ENCODE results near the gene PHF20.
"Not testable (repeated sequence)": the region's sequence is repeated elsewhere in the genome, so short reads cannot be mapped to it uniquely, and the experiment has no call there.

Gene PHF20

DNA sequence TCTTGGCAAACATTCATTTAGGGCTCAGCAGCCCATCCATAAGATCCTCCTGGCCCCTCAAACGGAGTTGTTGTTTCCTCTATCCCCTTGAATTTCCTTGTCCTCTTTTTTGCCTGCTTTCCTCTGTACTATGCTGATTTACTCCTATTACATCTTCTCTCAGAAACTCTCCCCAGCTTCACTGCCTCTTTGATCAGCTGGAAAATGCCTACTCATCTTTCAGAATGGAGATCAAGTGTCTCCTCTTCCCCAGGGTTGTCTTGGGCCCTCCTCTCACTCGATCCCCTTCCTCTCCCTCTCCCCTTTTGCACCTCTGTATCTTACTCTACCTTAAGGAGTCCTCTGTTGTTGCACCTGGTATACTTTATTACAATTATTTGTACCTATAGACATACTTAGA is 60.2 kb downstream of the PHF20 start:
- Histone ChIP-seq H3K36me3 (ENCODE audit: insufficient read depth, insufficient read length, low read length) (peaks cover 13% of the 10 kb centered on the region), H3K27me3 (ENCODE audit: insufficient read depth, insufficient read length) (no peaks in the 10 kb centered on the region), H3K9ac (ENCODE audit: insufficient read length, low read depth) (no peak overlapping the region), H3K4me3 (ENCODE audit: insufficient read length, low read depth) (no peak overlapping the region), H3K4me1 (ENCODE audit: insufficient read depth, insufficient read length) (no peaks in the 10 kb centered on the region), H3K9me3 (ENCODE audit: insufficient read depth, low read length) (no peaks in the 10 kb centered on the region)
- no peak for DNase-seq (ENCODE audit: low read depth, low spot score)
- TF ChIP-seq ZNF274 (IDR thresholded peaks at IDR 0.05; ENCODE audit: low read depth, low read length): no peak

DNA sequence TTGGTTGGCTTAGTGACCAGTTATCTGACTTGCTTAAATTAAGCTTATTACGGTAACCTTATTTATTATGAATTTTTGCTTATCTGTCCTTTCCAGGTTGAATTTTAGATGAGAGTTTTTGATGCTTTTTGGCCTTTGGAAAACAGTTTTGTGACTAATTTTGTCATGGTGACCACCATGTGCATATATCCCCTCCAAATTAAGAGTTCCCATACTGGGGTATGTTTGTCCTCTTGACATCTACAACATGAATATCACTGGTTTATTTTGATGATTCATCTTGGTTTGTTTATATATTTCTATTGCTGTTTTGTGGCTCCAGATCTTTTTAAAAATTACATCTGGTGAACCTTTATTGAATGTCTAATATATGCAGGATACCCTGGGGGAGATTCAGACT is 61.4 kb downstream of the PHF20 start:
- H3K9me3 ChIP-seq (ENCODE audit: insufficient read depth, low read length): no peaks in the 10 kb centered on the region
- H3K4me3 ChIP-seq (ENCODE audit: insufficient read length, low read depth): no peak overlapping the region
- H3K36me3 ChIP-seq (ENCODE audit: insufficient read depth, insufficient read length, low read length): peaks cover 13% of the 10 kb centered on the region
- TF ChIP-seq ZNF274 (IDR thresholded peaks at IDR 0.05; ENCODE audit: low read depth, low read length) (no peak), YY1 (IDR thresholded peaks at IDR 0.05; ENCODE audit: insufficient read depth, insufficient read length) (no peak), SUZ12 (IDR thresholded peaks at IDR 0.05; ENCODE audit: extremely low read depth, insufficient read depth, insufficient read length) (no peak)
- no peak overlapping the region for H3K9ac ChIP-seq (ENCODE audit: insufficient read length, low read depth)
- DNase-seq (ENCODE audit: low read depth, low spot score): no peak
- H3K4me1 ChIP-seq (ENCODE audit: insufficient read depth, insufficient read length): no peaks in the 10 kb centered on the region
- H3K27me3 ChIP-seq (ENCODE audit: insufficient read depth, insufficient read length): no peaks in the 10 kb centered on the region

DNA sequence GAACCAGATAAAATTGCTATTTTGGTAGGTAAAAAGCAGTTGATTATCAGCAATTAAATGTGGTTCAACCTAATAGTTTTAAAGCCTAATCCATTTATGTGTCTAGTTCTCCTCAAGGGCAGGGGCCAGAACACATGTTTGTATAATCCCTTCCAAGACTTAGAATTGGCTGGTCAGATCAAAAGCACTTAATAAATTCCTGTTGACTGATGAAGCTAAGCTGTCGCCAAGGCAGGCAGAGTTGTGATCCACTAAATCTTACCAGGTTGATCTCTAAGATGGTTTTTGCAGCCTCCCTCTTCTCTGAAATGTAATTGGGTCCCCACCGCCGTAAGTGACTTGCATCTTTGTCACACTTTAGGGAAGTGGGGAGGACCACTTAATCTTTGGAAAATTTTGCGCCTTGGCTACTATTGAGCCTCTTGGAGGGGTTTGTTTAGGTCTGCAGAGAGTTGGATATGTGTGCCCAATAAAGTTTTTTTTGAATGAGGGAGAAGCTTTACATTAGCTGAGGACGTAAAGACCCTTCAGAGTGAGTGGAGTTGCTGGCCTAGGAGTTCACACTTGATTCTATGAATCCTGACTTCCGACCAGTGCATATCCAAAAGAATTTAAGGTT is 65.9 kb downstream of the PHF20 start:
- peaks cover 11% of the 10 kb centered on the region for H3K36me3 ChIP-seq (ENCODE audit: insufficient read depth, insufficient read length, low read length)
- DNase-seq (ENCODE audit: low read depth, low spot score): no peak
- no peak overlapping the region for H3K9ac ChIP-seq (ENCODE audit: insufficient read length, low read depth)
- peaks cover 13% of the 10 kb centered on the region; the same call in 1 of the 2 replicates for H3K9me3 ChIP-seq (ENCODE audit: insufficient read depth, low read length)
- H3K4me3 ChIP-seq (ENCODE audit: insufficient read length, low read depth): no peak overlapping the region
- no peak for TF ChIP-seq SUZ12 (IDR thresholded peaks at IDR 0.05; ENCODE audit: extremely low read depth, insufficient read depth, insufficient read length)
- no peak for TF ChIP-seq ZNF274 (IDR thresholded peaks at IDR 0.05; ENCODE audit: low read depth, low read length)
- no peaks in the 10 kb centered on the region for H3K4me1 ChIP-seq (ENCODE audit: insufficient read depth, insufficient read length)
- H3K27me3 ChIP-seq (ENCODE audit: insufficient read depth, insufficient read length): no peaks in the 10 kb centered on the region

DNA sequence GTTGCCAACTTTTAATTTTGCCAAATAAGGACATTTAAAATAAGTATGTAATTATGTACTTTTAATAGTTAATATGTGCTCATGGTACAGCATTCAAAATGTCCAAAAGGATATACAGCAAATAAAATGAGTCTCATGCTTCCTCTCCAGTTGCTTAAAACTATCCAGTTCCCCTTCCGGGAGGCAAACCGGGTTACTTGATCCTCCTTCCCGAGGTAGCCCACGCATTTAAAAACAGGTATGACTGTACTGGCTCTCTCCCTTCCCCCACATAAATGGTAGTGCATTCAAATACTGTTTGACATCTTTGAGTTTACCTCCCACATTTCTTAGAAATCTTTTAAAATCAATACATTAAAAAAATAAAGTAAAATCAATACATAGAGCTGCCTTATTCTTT is 66.4 kb downstream of the PHF20 start:
- DNase-seq (ENCODE audit: low read depth, low spot score): no peak
- Histone ChIP-seq H3K4me3 (ENCODE audit: insufficient read length, low read depth) (no peak overlapping the region), H3K36me3 (ENCODE audit: insufficient read depth, insufficient read length, low read length) (peaks cover 16% of the 10 kb centered on the region), H3K4me1 (ENCODE audit: insufficient read depth, insufficient read length) (no peaks in the 10 kb centered on the region), H3K27me3 (ENCODE audit: insufficient read depth, insufficient read length) (no peaks in the 10 kb centered on the region), H3K9me3 (ENCODE audit: insufficient read depth, low read length) (peaks cover 18% of the 10 kb centered on the region; the same call in 1 of the 2 replicates), H3K9ac (ENCODE audit: insufficient read length, low read depth) (no peak overlapping the region)
- no peak for TF ChIP-seq ZNF274 (IDR thresholded peaks at IDR 0.05; ENCODE audit: low read depth, low read length)
- TF ChIP-seq YY1 (IDR thresholded peaks at IDR 0.05; ENCODE audit: insufficient read depth, insufficient read length): no peak
- no peak for TF ChIP-seq SUZ12 (IDR thresholded peaks at IDR 0.05; ENCODE audit: extremely low read depth, insufficient read depth, insufficient read length)

DNA sequence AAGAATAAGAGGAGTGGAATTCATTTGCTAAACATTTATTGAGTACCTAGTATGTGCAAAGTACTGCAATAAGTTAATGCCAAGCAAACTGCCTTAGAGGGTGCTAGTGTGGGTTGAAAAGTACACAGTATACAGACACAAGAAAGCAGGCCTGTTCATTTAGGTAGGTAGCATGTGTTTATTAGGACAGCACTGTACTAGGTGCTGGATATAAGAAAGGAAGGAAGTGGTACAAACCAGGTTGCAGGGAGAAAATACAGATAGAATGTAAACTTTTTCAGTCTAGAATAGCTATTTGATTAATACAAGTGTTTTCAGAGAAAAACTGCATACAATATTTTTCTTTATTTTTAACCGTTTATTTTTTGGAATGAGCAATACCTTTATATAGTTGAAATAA is 68.1 kb downstream of the PHF20 start:
- Histone ChIP-seq H3K4me3 (ENCODE audit: insufficient read length, low read depth) (no peak overlapping the region), H3K9ac (ENCODE audit: insufficient read length, low read depth) (no peak overlapping the region), H3K36me3 (ENCODE audit: insufficient read depth, insufficient read length, low read length) (peaks cover 29% of the 10 kb centered on the region), H3K27me3 (ENCODE audit: insufficient read depth, insufficient read length) (no peaks in the 10 kb centered on the region), H3K4me1 (ENCODE audit: insufficient read depth, insufficient read length) (no peaks in the 10 kb centered on the region), H3K9me3 (ENCODE audit: insufficient read depth, low read length) (peaks cover 25% of the 10 kb centered on the region; the same call in 1 of the 2 replicates)
- TF ChIP-seq ZNF274 (IDR thresholded peaks at IDR 0.05; ENCODE audit: low read depth, low read length): no peak
- TF ChIP-seq YY1 (IDR thresholded peaks at IDR 0.05; ENCODE audit: insufficient read depth, insufficient read length): no peak
- TF ChIP-seq SUZ12 (IDR thresholded peaks at IDR 0.05; ENCODE audit: extremely low read depth, insufficient read depth, insufficient read length): no peak
- no peak for DNase-seq (ENCODE audit: low read depth, low spot score)

DNA sequence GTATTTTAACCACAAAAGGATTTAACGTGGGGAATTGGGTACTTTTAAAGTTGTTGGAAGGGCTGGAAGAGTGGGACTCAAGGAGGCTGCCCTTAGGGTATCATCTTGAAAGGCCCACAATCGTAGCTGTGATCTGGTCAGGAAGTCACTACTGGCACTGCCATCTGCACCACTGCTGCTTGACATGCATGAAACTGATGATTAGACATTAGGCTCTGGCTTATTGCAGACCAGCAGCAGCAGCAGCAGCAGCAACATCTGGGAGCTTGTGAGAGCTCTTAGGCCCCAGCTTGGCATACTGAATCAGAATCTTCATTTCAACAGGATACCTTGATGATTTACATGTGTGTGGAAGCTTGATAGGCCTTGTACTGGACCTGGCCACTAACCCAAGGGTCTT is 68.6 kb downstream of the PHF20 start:
- Histone ChIP-seq H3K4me1 (ENCODE audit: insufficient read depth, insufficient read length) (no peaks in the 10 kb centered on the region), H3K4me3 (ENCODE audit: insufficient read length, low read depth) (no peak overlapping the region), H3K9me3 (ENCODE audit: insufficient read depth, low read length) (peaks cover 25% of the 10 kb centered on the region; the same call in 1 of the 2 replicates), H3K27me3 (ENCODE audit: insufficient read depth, insufficient read length) (no peaks in the 10 kb centered on the region), H3K36me3 (ENCODE audit: insufficient read depth, insufficient read length, low read length) (peaks cover 33% of the 10 kb centered on the region), H3K9ac (ENCODE audit: insufficient read length, low read depth) (no peak overlapping the region)
- DNase-seq (ENCODE audit: low read depth, low spot score): no peak
- TF ChIP-seq YY1 (IDR thresholded peaks at IDR 0.05; ENCODE audit: insufficient read depth, insufficient read length) (no peak), SUZ12 (IDR thresholded peaks at IDR 0.05; ENCODE audit: extremely low read depth, insufficient read depth, insufficient read length) (no peak), ZNF274 (IDR thresholded peaks at IDR 0.05; ENCODE audit: low read depth, low read length) (no peak)

DNA sequence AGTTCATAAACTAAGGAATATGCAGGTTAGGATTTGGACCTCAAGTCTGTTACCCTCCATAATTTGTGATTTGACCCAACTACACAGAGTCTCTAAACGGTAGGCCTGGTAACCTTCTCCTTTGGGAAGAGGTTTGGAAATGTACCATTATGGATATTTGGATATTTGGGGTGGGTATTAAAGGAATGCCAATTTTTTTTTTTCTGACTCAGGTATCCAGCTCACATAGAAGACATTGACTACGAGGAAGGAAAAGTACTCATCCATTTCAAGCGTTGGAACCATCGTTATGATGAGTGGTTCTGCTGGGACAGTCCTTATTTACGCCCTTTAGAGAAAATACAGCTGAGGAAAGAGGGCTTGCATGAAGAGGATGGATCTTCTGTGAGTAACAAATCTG is 70.5 kb downstream of the PHF20 start:
- no peak overlapping the region for H3K4me3 ChIP-seq (ENCODE audit: insufficient read length, low read depth)
- H3K27me3 ChIP-seq (ENCODE audit: insufficient read depth, insufficient read length): no peaks in the 10 kb centered on the region
- H3K9me3 ChIP-seq (ENCODE audit: insufficient read depth, low read length): peaks cover 25% of the 10 kb centered on the region; the same call in 1 of the 2 replicates
- TF ChIP-seq SUZ12 (IDR thresholded peaks at IDR 0.05; ENCODE audit: extremely low read depth, insufficient read depth, insufficient read length): no peak
- TF ChIP-seq ZNF274 (IDR thresholded peaks at IDR 0.05; ENCODE audit: low read depth, low read length): no peak
- TF ChIP-seq YY1 (IDR thresholded peaks at IDR 0.05; ENCODE audit: insufficient read depth, insufficient read length): no peak
- H3K9ac ChIP-seq (ENCODE audit: insufficient read length, low read depth): no peak overlapping the region
- H3K4me1 ChIP-seq (ENCODE audit: insufficient read depth, insufficient read length): no peaks in the 10 kb centered on the region
- H3K36me3 ChIP-seq (ENCODE audit: insufficient read depth, insufficient read length, low read length): peaks cover 44% of the 10 kb centered on the region
- no peak for DNase-seq (ENCODE audit: low read depth, low spot score)

DNA sequence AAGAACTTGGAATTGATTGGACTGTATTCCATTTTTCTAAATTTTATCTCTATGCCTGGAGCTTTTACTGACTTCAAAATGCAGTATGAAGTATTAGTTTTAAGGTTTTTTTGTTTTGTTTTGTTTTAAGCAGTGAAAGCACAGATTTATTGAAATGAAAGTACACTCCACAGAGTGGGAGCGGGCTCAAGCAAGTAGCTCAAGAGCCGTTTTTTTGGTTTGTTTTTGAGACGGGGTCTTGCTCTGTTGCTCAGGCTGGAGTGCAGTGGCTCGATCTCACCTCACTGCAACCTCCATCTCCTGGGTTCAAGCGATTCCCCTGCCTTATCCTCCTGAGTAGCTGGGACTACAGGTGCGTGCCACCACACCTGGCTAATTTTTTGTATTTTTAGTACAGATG is 72.1 kb downstream of the PHF20 start:
- H3K4me3 ChIP-seq (ENCODE audit: insufficient read length, low read depth); H3K9ac ChIP-seq (ENCODE audit: insufficient read length, low read depth); H3K27me3 ChIP-seq (ENCODE audit: insufficient read depth, insufficient read length); DNase-seq (ENCODE audit: low read depth, low spot score); H3K4me1 ChIP-seq (ENCODE audit: insufficient read depth, insufficient read length): not testable (repeated sequence)
- H3K9me3 ChIP-seq (ENCODE audit: insufficient read depth, low read length): peaks cover 25% of the 10 kb centered on the region; the same call in 1 of the 2 replicates
- H3K36me3 ChIP-seq (ENCODE audit: insufficient read depth, insufficient read length, low read length): peaks cover 54% of the 10 kb centered on the region
